Activated CD8-positive, alpha-beta memory T cell treated with anti-CD3 and anti-CD28 coated beads, Interleukin-2, amount 50 U/mL, for 24 hours (primary cell): ENCODE results near the gene ZNF214.

Experiments
- DNase-seq: peaks from one replicate; pipeline ENCODE4 v3.0.0-alpha.2; 2020; ENCODE audit errors: extremely low read depth

Gene ZNF214

DNA sequence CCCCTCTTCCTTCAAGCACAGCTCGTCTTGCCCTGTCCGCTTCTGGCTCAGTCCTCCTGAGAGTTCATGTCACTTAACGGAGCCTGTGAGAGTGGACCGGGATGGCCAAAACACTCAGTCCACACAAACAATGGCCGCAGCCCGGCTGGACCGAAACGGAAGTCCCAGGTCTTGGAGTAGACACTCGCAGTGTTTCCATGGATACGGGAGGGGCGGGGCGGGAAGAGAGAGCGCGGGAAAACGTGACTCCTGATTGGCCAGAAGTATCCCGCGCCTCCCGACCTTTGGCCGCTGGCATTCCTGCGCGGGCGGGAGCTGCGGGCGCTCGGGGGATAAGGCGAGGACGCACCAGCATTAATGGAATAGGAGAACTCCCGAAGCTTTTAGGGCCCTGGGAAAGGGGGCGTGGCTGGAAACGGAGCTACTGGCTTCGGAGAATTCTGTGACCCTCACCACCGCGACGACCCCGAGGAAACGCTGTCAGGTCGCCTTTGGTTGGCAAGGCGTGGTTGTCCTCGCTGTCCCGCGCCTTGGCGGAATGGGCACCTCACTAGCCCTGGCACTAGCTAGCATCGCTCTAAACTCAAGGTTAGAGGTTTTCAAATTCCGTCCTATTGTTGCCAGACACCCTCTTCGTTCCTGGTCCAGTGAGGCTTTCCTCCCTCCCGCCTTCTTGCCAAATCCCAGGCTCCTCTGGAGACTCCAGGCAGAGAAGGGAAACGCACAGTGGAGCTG, at the start of gene ZNF214, which contains the start of gene NLRP14:
Gene ZNF214, minus strand, starts transcription at position 164 of the 735 bp plus-strand sequence. CDS start 17,511 bp downstream, outside the sequence.
Gene NLRP14, plus strand, starts transcription at position 297 of the 735 bp plus-strand sequence. CDS start 18,108 bp downstream, outside the sequence.
- DNase-seq = no peak

DNA sequence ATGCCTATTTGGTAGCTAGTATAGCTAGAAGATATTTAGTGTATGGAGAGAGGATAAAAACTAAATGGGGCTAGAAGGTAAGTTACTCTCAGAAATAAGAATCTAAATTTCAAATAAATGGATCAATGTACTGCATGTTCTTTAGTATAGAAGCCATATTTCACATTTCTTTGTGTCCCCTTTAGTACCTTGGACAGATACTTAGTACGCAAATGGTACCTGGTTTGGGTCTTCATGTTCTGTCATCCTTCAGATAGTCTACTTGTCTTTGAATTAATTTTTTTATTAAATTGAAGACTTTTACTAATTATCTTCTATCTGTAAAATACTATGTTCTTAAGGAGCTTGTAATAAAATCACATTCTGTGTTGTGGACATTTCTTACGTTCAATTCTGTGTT, 42.4 kb upstream of the ZNF214 start:
- DNase-seq = no peak

DNA sequence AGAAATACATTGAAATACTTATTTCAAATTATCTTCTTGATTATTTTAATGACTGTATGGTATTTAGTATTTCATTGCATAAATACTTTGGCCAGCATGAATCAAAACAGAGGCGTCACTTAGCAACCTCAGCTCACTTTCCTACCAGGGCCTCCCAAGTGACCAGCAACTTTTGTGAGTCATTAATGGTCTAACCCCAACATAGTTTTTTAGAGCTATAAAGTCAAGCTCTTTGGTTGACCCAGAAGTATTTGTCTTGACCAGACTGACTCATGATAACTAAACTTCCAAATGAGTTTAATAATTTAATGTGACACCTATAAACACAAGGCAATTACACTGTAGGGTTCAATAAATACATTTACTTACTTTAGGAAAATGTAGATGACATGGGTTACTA, 40.7 kb upstream of the ZNF214 start:
- DNase-seq = no peak

DNA sequence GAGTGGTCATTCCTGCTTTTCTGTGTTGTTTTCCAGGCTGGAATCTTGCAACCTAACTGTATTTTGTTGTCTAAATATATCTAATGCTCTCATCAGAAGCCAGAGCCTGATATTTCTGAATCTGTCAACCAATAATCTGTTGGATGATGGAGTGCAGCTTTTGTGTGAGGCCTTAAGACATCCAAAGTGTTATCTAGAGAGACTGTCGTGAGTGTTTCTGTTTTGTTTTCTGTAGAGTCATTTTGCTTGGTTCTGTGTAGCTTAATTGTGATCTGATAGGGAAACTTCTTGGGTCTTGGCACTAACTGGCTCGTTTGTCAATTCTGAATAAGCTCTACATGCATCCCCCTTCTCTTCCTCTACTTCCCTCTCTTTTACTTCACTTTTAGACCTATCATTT, 37.5 kb upstream of the ZNF214 start:
- DNase-seq = no peak

DNA sequence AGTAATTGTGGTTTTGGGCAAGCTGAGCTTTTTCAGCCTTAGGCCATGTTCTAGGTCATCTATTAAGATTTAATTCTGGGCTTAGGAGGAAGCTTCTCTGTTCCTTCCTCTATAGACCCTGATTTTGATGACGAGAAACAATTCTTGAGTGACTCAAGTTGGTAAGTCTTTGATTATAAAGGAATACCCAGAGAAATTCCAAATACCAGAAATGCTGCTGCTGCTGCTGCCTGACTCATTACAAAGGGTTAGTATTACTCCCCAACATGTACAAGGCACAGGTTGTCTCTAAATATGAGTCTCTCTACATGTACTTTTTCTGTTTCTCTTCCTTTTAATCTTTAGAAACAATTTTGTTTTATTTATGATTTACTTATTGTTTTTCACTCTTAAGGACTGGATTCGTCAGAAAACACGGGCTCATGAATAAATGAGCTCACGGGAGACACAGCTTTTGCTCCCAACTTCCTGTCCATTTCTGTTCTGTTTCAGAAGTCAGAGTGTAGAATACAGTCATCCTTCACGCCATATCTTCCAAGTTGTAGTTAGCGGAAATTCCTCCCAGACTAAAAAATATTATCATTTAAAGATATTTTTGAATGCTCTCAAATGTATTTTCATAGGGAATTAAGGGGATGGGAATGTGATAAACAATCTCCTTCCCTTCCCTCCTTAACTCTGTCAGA, 36.8 kb upstream of the ZNF214 start:
- no peak for DNase-seq

DNA sequence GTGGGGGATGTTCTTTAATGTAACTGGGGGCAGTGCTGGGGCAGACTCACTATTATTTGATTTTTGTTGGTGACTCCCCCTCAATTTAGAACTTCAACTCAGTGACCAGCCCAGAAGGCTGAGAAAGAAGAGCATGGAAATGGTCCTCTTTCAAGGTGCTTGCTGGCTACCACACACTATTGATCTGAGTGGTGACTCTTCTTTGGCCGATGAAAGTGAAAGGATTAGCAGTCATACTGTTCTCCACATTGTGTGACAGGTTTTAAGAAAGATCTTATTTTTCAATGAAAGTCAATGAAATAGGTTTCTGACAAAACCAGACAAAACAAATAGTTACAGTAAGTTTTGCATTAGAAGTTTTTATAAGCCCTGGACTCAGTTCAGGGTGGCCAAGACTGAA, 30.0 kb upstream of the ZNF214 start:
- no peak for DNase-seq

DNA sequence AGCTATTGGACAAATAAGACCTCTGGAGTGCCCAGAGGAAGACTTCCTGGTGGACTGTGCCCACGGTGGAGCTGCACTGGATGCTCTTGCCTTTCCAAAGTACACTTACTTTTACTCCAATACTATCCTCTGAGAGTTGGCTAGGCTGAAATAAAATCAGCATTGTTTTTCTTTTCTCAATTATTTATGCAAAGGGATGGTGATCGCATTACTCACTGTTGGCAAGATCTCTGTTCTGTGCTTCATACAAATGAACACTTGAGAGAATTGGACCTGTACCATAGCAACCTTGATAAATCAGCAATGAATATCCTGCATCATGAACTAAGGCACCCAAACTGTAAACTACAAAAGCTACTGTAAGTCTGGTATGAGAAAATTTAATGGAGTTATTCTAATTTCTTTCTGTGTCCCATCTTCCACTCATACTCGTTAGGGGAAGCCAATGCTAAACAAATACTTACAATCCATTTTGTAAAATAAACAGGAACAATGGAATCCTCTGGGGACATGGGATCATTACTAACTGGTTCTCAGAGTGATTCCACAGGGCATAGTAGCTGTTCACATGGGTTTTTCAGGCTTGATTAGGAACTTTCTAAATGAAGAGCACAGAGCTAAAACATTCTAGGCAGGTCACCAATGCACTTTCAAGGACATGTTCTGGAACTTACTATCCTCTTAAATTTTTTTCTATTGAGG, 26.5 kb upstream of the ZNF214 start:
- DNase-seq = no peak

DNA sequence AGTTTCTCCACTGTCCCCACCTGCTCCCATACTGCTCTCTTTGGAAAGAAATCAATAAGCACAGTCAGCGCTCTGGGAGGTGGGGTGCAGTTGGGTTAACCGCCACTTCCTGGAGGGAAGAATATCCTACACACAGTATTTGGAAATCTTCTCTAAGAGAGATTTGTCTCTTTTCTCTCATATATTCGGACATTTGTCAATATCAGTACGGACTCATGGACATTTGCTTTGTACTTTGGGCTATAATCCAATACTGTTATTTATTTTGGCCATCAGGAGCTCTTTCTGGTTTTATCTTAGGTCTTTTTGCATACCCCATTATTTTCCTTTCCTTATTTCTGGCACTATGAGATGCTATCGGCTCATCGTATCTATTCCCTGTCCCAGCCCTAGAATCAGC, 13.9 kb upstream of the ZNF214 start:
- no peak for DNase-seq

DNA sequence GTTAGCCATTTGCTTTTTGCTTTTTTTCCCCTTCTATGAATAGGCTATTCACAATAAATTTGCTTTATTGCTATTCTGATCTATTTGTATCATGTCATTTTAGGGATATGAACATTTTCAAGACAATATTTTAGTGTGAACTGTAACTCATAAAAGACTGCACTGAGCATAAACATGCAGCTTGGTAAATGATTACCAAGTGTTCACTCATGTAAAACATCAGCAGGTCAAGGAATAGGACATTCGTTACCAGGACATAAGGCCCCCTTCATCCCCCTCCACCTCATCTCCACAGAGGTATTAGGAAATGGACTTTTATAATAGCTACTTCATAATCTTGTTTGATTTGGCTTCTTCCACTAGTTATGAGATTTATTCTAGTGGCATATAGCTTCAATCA, 12.5 kb upstream of the ZNF214 start:
- DNase-seq = no peak

DNA sequence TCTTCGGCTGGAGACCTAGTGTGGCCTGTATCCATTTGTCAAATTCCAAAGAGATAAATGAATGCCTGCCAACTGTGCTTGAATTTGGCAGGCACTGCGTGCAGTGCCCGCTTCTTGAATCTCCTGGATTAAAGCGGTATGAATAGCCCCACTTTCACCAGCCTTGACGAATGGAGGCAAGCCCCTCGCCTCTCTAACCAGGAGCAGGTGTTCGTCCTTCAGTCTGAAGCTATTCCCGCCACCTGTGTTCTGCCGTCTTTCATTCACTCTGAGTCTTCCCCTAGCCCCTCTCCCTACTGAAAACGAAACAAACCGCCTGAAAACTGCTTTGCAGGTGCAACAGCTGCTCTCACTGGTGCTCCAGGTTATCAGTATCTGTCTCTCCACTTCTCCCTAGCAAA, 11.3 kb upstream of the ZNF214 start:
- no peak for DNase-seq

DNA sequence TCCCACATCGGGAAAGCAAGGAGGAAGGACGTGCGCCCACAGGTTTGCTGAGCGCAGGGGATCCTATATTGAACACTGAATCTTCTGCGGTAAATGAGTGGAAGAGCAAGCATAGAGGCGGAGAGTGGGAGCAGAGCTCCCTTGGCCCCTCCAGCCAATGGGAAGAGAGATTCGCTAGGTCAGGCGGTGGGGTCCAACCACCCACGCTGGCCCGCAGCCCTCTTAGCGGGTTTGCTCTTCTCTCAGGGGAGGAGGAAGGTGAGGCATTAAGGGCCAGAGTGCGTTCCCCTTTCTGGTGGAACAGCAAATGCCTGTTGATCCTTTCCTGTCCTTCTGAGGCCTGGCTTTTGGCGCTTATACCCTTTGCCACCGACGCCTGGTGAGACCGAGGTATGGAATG, 10.7 kb upstream of the ZNF214 start:
- no peak for DNase-seq

DNA sequence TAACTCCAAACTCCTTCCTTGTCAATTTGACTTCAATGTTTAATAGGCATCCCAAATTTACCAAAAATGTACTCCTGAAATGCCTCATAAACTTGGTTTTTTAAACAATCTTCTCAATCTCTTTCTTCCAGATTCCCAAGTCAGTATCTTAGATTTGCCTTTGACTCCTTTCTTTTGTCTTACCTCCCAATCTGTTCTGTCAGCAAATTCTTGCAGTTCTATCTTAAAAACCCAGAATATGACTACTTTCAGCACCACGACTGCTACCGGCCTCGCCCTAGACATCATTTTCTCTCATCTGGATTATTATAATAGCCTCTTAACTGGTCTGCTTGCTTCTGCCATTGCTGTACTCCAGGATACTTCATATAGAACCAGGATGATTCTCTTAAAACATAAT, 8.0 kb upstream of the ZNF214 start:
- no peak for DNase-seq

DNA sequence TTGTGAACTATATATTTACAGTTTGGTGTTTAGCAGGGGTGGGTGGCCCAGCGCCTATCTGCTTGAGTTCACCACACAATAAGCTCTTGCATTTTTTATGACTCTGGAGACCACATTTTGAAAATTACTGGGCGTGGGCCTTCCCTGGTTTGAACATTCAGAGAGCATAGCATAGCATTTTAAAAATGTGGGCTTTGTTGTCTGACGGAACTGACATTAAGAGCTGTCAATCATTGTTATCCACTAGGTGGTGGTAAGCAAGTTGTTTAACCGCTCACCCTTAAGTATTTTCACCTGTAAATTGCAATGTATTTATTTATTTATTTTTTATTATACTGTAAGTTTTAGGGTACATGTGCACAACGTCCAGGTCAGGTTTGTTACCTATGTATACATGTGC, 1.2 kb upstream of the ZNF214 start:
- no peak for DNase-seq

DNA sequence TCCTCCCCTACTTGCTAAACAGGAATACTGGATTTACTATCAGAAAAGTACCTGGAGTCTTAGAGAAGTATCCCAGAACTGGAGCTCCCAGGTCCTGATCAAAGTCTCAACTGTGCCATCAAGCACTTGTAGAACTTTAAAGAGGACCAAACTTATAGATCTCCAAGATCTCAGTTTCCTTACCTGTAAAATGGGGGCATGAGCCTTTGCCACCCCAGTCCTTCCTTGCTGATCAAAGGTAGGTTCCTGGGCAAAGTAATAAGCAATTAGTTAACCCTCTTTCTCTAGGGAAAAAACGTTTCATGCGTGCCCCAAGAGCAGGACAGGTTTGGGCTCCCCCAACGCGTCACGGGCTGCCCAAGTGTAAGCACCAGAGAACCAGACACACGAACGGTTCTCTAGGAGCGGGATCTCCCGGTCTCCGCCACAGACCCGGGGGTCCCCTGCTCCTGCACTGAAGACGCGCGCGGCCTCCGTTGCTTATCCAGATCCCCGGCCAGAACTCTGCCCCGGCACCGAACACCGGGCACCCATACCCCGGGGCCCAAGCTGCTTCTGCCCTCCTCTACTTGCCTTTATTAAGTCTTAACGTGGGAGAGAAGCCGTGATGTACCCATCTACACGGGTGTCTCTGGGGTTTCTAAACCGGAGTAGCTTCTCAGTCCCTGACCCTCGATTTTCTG, 505 bp downstream of the ZNF214 start:
- no peak for DNase-seq

DNA sequence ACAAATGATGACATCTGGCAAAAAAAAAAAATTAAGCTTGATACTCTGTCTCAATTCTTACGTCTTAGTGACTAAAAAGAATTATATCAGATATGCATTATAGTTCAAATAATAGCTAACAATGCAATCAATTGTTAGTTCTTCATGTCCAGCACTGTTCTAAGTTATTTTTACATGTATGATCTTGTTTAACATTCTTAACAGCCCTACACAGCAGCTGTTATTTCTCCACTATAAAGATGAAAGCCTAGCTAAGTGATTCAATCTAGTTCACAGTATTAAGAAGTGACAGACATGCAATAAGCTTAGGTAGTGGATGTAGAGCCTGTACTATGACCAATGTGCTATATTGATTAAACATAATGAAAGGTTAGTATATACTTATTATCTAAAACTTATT, 4.1 kb downstream of the ZNF214 start:
- DNase-seq = no peak

DNA sequence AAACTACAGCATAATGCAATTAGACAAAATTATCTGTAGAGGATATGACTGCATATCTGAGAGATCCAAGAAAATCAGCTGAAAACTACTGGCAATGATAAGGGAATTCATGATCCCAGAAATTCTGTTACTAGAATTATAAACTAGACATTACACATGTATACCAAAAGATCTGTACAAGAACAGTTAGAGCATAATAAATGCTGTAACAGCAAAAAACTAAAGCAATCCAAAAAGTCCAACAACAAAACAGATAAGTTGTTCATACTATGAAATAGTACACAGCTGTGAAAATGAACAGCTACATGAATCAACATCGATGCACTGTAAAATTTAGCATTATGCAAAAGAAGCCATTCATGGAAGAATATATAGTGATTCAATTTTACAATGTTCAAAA, 6.0 kb downstream of the ZNF214 start:
- DNase-seq = no peak

DNA sequence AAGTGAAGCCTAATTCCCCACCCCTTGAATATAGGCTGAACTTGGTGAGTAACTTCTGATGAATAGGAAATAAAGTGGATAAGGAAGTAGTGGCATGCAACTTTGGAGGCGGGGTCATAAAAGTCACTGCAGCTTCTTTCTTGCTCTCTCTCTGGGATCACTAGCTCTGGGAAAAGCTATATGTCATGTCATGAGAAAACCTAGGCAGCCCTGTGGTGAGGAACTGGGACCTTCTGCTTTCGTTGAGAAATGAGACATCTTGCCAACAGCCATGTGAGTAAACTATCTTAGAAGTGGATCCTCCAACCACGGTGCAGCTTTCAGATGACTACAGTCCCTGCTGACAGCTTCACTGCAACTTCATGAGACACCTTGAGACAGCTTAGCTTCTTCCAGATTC, 15.7 kb downstream of the ZNF214 start:
- DNase-seq = no peak

DNA sequence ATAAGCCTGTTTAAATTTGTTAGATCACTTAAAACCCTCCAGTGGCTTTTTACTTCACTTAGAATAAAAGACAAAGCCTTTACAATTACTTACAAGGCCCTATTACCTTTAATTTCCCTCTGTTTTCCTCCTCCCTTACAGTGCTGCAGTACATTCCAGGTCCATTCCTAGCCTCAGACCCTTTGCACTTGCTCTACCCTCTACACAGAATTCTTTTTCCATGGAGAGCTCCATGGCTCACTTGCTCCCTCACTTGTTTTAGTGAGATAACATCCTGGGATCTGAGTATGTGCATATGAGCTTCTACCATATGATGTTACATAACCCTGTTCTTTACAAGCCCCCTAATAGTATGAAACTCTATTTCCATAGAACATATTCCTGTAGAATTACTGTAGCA, 24.4 kb downstream of the ZNF214 start:
- no peak for DNase-seq

DNA sequence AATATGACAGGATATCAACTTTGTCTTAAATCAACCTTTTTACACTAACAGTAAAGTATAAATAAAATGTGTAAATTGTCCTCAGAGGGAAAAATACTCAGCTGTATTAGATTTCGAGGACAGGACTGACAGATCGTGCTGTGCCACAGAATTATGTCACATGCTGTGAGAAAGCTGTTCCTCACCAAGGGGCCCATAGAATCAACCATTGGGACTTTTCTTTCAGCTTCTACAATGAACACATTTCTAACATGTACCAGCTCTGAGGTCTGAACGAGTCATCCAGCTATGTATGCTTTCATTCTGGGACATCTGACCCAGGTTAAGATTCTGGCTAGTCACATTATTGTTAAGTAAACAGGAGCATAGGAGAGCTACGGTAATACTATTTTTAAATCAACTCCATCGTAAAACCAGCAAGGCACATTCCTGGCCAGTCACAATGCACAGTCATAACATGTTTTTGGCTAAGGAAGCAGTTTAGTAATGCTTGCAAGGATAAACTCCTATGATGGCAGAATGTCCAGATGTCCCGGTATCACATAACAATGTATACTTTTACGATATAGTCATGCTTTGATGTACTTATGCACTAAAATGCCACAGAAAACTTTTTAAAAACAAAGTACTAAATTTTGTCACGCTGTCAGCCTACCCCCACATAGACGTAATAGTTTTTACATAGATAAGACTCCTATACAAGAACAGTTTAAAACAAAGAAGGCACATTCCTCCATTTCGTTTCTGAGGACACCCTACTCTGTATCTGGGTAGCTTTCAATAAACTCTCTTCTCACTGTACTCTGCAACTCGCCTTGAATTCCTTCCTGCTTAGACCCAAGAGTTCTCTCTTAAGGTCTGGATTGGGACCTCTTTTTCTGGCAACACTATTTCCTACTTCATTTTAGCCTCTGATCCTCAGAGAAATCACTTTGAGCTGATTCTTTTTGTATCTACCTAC, 27.4 kb downstream of the ZNF214 start:
- DNase-seq = no peak

DNA sequence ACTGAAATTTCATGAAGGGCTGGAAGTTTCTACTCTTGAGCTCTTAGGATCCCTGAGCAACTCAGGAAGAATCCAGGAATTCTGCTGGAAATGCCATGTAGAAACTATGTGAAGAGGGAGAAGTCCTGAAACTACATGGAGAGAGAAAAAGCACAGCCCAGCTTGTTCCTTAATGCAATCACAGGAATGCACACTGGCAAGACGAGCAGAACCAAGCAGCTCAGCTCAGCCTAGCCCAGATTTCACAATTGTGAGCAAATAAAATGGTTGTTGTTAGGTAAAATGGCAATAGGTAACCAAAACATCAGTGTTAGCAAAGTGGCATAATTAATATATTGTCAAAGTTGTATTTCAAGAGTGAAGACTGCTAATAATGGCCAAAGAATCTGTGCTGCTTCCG, 28.1 kb downstream of the ZNF214 start:
- DNase-seq = no peak

DNA sequence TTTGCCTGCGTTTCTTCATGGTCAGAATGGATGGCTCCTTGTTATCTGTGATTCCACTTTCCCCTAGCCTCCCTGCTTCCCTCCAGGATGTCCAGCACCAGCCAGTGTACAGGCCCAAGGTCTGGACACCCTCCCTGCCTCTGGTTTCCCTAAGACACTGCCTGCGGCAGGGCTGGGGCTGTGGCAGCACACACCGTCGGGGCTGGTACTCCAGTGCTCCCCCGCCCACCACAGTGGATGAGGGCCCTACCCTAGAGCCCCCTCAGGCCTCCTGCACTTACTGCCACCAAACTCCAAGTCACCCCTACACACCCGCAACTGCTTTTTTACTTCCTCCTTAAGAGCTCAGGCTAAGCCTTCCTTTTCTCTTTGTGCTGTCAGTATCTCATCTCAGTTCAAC, 28.9 kb downstream of the ZNF214 start:
- no peak for DNase-seq
